Fibroblast of lung (primary cell): ENCODE measurements around the gene MSI2. TPM values are rescaled to one million over a fixed set of nuclear protein-coding genes. Genes with fewer than 3 reads are reported as not detected.

ENCODE experiments used
- DNase-seq, 2 donors: peaks; one replicate each; pipeline versions ENCODE4 v3.0.0 to v3.0.0-alpha.2; 2010; ENCODE audit warnings: low read depth in 2 of 2
- H2AFZ ChIP-seq: 2 replicates; pipeline ENCODE4 v1.5.1; 2012; ENCODE audit warnings: low read length, control low read depth, inconsistent platforms
- H3K27ac ChIP-seq: 2 replicates; pipeline ENCODE4 v1.5.1; 2011; ENCODE audit warnings: low read length, control low read depth; ENCODE audit not compliant: insufficient read depth
- H3K27me3 ChIP-seq: 2 replicates; pipeline ENCODE4 v1.5.1; 2011; ENCODE audit warnings: mild to moderate bottlenecking, low read length; ENCODE audit not compliant: control insufficient read depth, insufficient read depth
- H3K36me3 ChIP-seq: 2 replicates; pipeline ENCODE4 v1.5.1; 2011; ENCODE audit warnings: low read length; ENCODE audit not compliant: control insufficient read depth, insufficient read depth
- H3K4me1 ChIP-seq: 2 replicates; pipeline ENCODE4 v1.5.1; 2011; ENCODE audit warnings: low read length; ENCODE audit not compliant: control insufficient read depth, insufficient read depth; ENCODE audit errors: extremely low read depth
- H3K4me2 ChIP-seq: 2 replicates; pipeline ENCODE4 v1.5.1; 2011; ENCODE audit warnings: low read length, control low read depth; ENCODE audit not compliant: insufficient read depth; ENCODE audit errors: extremely low read depth
- H3K4me3 ChIP-seq, 4 experiments: fragments of 200-600 bp in 1 of 4; sonication (generic) in 1 of 4; replicated peaks in 1 of 4; 2 replicates each; pipeline ENCODE4 v1.5.1; 2011 to 2016; ENCODE audit warnings: low read length in 4 of 4, low read depth in 3 of 4, mild to moderate bottlenecking in 3 of 4, control low read depth in 2 of 4, inconsistent platforms in 1 of 4, mixed read lengths in 1 of 4; ENCODE audit not compliant: insufficient read depth in 1 of 4; ENCODE audit errors: control extremely low read depth in 1 of 4
- H3K79me2 ChIP-seq: 2 replicates; pipeline ENCODE4 v1.5.1; 2012; ENCODE audit warnings: mild to moderate bottlenecking, low read length, inconsistent platforms; ENCODE audit not compliant: control insufficient read depth, insufficient read depth
- H3K9ac ChIP-seq: 2 replicates; pipeline ENCODE4 v1.5.1; 2011; ENCODE audit warnings: mild to moderate bottlenecking, low read length, control low read depth; ENCODE audit not compliant: insufficient read depth
- H3K9me3 ChIP-seq: 2 replicates; pipeline ENCODE4 v1.5.1; 2012; ENCODE audit warnings: low read depth, low read length; ENCODE audit not compliant: control insufficient read depth, insufficient read depth
- H4K20me1 ChIP-seq: 2 replicates; pipeline ENCODE4 v1.5.1; 2011; ENCODE audit warnings: low read length; ENCODE audit not compliant: control insufficient read depth, insufficient read depth; ENCODE audit errors: extremely low read depth
- EZH2 ChIP-seq: IDR thresholded peaks from 2 replicates; pipeline ENCODE4 v1.5.1; 2012; ENCODE audit warnings: low read length, control low read depth, mild to moderate bottlenecking; ENCODE audit errors: missing control alignments
- polyA plus RNA-seq, 2 donors: library from polyadenylated mRNA; depleted of rRNA in 1 of 2; stranded (reverse) in 1 of 2; unstranded in 1 of 2; fragments of >200 nt; gene quantifications; 2 replicates each; pipeline ENCODE4 v1.2.1, GENCODE V29; 2011 to 2012; ENCODE audit warnings: missing spikeins in 1 of 2
- total RNA-seq: library from RNA; depleted of rRNA; stranded (reverse); fragments of >200 nt; gene quantifications from 2 replicates; pipeline ENCODE4 v1.2.1, GENCODE V29; 2014
- TF ChIP-seq, protein P1 (sequence below), 2 donors: IDR thresholded peaks in 1 of 2; conservative IDR thresholded peaks in 1 of 2; 1 replicate in 1 of 2; 2 replicates in 1 of 2; pipeline ENCODE4 v1.5.1; 2011 to 2012; ENCODE audit warnings: low read length in 2 of 2, control low read depth in 1 of 2, inconsistent platforms in 1 of 2, low read depth in 1 of 2, mild to moderate bottlenecking in 1 of 2

MSI2 gene
- total and polyA plus RNA-seq, 2 donors (not counting 1 experiment from before 2014, with no cell fraction given): 6.8 to 14.2 TPM

DNA sequence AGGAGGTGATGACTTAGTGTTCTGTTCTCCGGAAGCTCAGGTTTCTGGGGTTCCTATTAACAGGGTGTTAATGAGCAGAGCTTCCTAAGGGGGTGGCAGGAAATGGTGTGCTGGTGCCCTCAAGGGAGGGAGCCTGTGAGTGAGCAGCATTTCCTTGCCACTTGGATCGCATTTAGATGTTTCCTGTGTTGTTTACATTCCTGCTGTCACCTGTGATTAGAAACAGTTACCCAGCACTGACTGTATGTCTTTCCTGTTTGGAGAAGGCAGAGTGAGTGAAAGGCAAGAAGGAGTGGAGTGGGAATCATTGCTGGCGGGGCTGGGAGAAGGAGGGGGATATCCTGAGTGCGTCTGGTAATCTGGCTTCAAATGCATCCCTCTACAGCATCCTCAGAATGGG lies 274.2 kb downstream of the MSI2 start:
- Histone ChIP-seq H3K4me2 (no peak overlapping the region), H3K27ac (no peak overlapping the region), H3K9me3 (no peaks in the 10 kb centered on the region), H3K79me2 (no peaks in the 10 kb centered on the region), H2AFZ (no peak overlapping the region), H4K20me1 (no peaks in the 10 kb centered on the region), H3K9ac (no peak overlapping the region), H3K4me3 (no peak overlapping the region), H3K4me1 (no peaks in the 10 kb centered on the region), H3K36me3 (no peaks in the 10 kb centered on the region), H3K27me3 (no peaks in the 10 kb centered on the region)
- DNase-seq: no peak
- no peak for TF ChIP-seq EZH2
- TF ChIP-seq, protein P1, sequence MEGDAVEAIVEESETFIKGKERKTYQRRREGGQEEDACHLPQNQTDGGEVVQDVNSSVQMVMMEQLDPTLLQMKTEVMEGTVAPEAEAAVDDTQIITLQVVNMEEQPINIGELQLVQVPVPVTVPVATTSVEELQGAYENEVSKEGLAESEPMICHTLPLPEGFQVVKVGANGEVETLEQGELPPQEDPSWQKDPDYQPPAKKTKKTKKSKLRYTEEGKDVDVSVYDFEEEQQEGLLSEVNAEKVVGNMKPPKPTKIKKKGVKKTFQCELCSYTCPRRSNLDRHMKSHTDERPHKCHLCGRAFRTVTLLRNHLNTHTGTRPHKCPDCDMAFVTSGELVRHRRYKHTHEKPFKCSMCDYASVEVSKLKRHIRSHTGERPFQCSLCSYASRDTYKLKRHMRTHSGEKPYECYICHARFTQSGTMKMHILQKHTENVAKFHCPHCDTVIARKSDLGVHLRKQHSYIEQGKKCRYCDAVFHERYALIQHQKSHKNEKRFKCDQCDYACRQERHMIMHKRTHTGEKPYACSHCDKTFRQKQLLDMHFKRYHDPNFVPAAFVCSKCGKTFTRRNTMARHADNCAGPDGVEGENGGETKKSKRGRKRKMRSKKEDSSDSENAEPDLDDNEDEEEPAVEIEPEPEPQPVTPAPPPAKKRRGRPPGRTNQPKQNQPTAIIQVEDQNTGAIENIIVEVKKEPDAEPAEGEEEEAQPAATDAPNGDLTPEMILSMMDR (conservative IDR thresholded peaks at IDR 0.05 in 1 of 2, IDR thresholded peaks at IDR 0.05 in 1 of 2; ENCODE audit: low read depth in 1 of 2, low read length in 2 of 2): no peak

DNA sequence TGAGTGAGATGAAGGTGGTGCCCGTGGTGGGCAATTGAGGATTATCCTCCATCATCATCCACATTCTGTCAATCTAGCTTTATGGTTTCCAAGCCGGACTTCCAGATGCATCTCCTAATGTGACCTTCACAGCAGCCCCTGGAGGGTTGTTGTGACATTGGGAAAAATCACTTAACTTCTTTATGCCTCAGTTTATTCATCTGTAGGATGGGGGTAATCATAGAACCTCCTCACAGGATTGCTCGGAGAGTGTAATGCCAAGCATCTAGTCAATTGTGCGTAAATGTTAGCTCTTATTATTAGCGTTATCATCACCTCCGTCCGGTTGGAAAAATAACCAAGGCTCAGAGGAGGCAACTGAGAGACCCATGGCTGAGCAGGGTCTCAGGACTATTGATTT lies 274.8 kb downstream of the MSI2 start:
- H2AFZ ChIP-seq: no peak overlapping the region
- no peak overlapping the region for H3K9ac ChIP-seq
- no peaks in the 10 kb centered on the region for H4K20me1 ChIP-seq
- H3K4me3 ChIP-seq: no peak overlapping the region
- H3K27ac ChIP-seq: no peak overlapping the region
- TF ChIP-seq, protein P1 (conservative IDR thresholded peaks at IDR 0.05 in 1 of 2, IDR thresholded peaks at IDR 0.05 in 1 of 2; ENCODE audit: low read depth in 1 of 2, low read length in 2 of 2): no peak
- no peak for TF ChIP-seq EZH2
- H3K9me3 ChIP-seq: no peaks in the 10 kb centered on the region
- H3K27me3 ChIP-seq: no peaks in the 10 kb centered on the region
- no peaks in the 10 kb centered on the region for H3K4me1 ChIP-seq
- H3K36me3 ChIP-seq: no peaks in the 10 kb centered on the region
- no peak for DNase-seq
- no peaks in the 10 kb centered on the region for H3K79me2 ChIP-seq
- H3K4me2 ChIP-seq: no peak overlapping the region

DNA sequence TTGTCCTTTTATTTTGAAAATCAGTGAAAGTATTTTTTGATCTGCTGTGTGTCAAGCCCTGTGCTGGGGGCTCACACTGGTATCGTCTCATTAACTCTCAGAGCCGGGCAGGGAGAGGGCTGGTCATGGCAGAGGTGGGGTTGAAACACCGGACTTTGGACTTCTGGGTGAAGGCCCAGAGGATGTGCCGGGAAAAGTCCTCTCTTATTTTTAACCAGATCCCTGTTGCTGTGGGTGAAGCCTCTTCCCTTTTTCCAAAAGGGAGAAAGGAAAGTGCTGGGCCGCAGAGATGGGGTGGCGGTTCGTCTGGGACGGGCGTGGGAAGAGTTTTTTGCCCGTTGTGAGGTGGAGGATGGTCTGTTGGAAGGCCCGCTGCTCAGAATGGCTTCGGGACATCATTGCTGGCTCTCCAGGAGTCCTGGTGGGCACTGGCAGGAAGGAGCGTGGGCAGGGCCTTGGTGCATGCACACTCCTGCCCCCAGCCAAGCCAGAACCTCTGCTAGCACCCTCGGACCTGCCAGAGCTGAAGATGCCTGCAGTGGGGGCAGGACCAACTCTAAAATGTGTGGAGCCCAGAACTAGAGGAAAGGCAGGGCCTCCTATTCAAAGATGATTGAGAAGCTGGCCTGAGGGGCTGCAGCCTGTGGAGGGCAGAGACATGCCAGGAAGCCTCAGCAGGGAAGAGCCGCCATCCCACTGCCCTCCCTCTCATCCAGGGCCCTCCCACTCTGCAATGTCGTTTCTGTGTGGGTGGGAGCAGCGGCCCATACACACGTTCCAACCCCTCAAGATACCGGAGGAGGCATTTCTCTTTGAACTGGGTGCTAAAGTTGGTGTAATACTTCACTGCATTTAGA lies 275.6 kb downstream of the MSI2 start:
- no peaks in the 10 kb centered on the region for H3K36me3 ChIP-seq
- TF ChIP-seq EZH2: no peak
- TF ChIP-seq, protein P1 (conservative IDR thresholded peaks at IDR 0.05 in 1 of 2, IDR thresholded peaks at IDR 0.05 in 1 of 2; ENCODE audit: low read depth in 1 of 2, low read length in 2 of 2): no peak

More for the DNA sequence above, 275.6 kb downstream of the MSI2 start:
- no peak overlapping the region for H2AFZ ChIP-seq
- H3K4me3 ChIP-seq: no peak overlapping the region
- H3K27ac ChIP-seq: no peak overlapping the region
- DNase-seq: no peak
- H3K9ac ChIP-seq: no peak overlapping the region
- no peaks in the 10 kb centered on the region for H3K9me3 ChIP-seq
- no peaks in the 10 kb centered on the region for H3K79me2 ChIP-seq
- H3K4me2 ChIP-seq: no peak overlapping the region
- H3K27me3 ChIP-seq: no peaks in the 10 kb centered on the region
- H3K4me1 ChIP-seq: no peaks in the 10 kb centered on the region
- H4K20me1 ChIP-seq: no peaks in the 10 kb centered on the region
